Effector memory CD4-positive, alpha-beta T cell (primary cell): ENCODE data around the gene PRKACB.
"Not testable (repeated sequence)": the region's sequence is repeated elsewhere in the genome, so short reads cannot be mapped to it uniquely, and the experiment has no call there.

Experiments
- DNase-seq, 3 donors: peaks; one replicate each; pipeline ENCODE4 v3.0.0-alpha.2; 2020
- H3K27ac ChIP-seq: 2 replicates; pipeline ENCODE4 v1.7.0; 2013; ENCODE audit warnings: mild to moderate bottlenecking, low read length, moderate library complexity; ENCODE audit not compliant: insufficient read depth, poor library complexity, severe bottlenecking
- H3K27me3 ChIP-seq: replicated peaks from 2 replicates; pipeline ENCODE4 v1.7.0; 2013; ENCODE audit warnings: mild to moderate bottlenecking, low read length; ENCODE audit not compliant: insufficient read depth, control insufficient read depth, poor library complexity, severe bottlenecking
- H3K36me3 ChIP-seq: 2 replicates; pipeline ENCODE4 v1.7.0; 2013; ENCODE audit warnings: mild to moderate bottlenecking, low read length, moderate library complexity; ENCODE audit not compliant: control insufficient read depth, insufficient read depth
- H3K4me1 ChIP-seq: 2 replicates; pipeline ENCODE4 v1.7.0; 2013; ENCODE audit warnings: low read length, mild to moderate bottlenecking; ENCODE audit not compliant: control insufficient read depth, insufficient read depth, poor library complexity, severe bottlenecking
- H3K4me3 ChIP-seq: 2 replicates; pipeline ENCODE4 v1.7.0; 2013; ENCODE audit warnings: low read length, low read depth, mild to moderate bottlenecking; ENCODE audit not compliant: insufficient read depth, poor library complexity, severe bottlenecking
- H3K9me3 ChIP-seq: 2 replicates; pipeline ENCODE4 v1.7.0; 2013; ENCODE audit warnings: mild to moderate bottlenecking, low read length, moderate library complexity; ENCODE audit not compliant: control insufficient read depth

The PRKACB gene

DNA sequence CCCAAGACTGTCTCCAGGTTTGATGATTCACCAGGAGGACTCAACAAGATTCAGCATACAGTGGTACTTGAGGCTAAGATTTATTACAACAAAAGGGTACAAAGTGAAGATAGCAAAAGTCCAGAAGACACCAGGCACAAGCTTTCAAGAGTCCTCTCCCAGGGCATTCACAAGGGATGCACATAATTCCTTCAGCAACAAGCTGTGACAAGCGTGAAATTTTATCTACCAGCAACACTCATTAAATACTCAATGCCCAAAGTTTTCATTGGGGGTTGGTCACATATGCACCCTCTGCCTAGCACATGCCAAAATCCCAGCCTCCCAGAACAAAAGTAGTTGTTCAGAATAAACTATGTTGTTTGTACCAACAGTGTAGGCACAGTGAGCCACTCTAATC, 62.3 kb downstream of the PRKACB start:
- Histone ChIP-seq H3K36me3 (peaks cover 9% of the 10 kb centered on the region), H3K4me1 (no peaks in the 10 kb centered on the region), H3K27ac (no peak overlapping the region), H3K9me3 (no peaks in the 10 kb centered on the region), H3K4me3 (no peak overlapping the region), H3K27me3 (no peaks in the 10 kb centered on the region)
- no peak for DNase-seq

DNA sequence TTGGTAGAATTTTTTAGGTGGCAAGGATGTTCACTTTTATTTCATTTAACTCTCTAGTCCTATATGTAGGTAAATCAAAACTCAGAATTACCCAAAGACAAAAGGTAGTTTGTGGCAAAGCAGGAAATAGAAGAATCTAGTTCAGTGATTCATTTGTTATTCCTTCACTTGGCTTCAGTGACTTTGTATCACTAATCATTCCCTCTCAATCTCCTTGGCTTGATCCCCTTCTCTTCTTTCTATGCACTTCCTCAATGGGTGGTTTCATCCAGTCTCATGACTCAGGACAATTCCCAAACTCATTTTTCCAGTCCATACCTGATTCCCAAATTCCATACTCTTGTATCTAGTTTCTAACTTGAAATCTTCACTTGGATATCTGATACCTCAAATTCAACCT, 64.9 kb downstream of the PRKACB start:
- no peak for DNase-seq
- H3K9me3 ChIP-seq = no peaks in the 10 kb centered on the region
- H3K27me3 ChIP-seq = no peaks in the 10 kb centered on the region
- no peak overlapping the region for H3K4me3 ChIP-seq
- H3K27ac ChIP-seq = no peak overlapping the region
- peaks cover 5% of the 10 kb centered on the region for H3K36me3 ChIP-seq
- H3K4me1 ChIP-seq = no peaks in the 10 kb centered on the region

- Histone ChIP-seq H3K9me3 (no peaks in the 10 kb centered on the region), H3K4me3 (no peak overlapping the region), H3K4me1 (no peaks in the 10 kb centered on the region), H3K36me3 (peaks cover 19% of the 10 kb centered on the region), H3K27ac (no peak overlapping the region), H3K27me3 (no peaks in the 10 kb centered on the region)
- DNase-seq = no peak
Measured at GRCh38 chr1:84214115-84214956, 70.3 kb downstream of the PRKACB start.

DNA sequence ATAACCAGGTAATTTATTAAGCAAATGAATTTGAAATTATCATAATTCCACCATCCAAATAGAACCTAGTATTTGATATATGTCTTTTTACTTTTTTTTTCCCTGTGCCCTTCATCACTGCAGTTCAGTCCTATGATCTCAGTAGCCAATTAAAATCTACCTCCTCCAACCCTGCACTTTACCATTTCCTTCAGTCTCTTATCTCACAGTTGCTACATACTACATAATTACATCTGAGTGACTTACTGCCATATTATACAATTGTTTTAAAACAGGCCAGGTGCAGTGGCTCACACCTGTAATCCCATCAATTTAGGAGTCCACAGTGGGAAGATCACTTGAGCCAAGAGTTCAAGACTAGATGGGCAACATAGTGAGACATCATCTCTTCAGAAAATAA, 73.2 kb downstream of the PRKACB start:
- peaks cover 30% of the 10 kb centered on the region for H3K36me3 ChIP-seq
- no peak overlapping the region for H3K27ac ChIP-seq

DNA sequence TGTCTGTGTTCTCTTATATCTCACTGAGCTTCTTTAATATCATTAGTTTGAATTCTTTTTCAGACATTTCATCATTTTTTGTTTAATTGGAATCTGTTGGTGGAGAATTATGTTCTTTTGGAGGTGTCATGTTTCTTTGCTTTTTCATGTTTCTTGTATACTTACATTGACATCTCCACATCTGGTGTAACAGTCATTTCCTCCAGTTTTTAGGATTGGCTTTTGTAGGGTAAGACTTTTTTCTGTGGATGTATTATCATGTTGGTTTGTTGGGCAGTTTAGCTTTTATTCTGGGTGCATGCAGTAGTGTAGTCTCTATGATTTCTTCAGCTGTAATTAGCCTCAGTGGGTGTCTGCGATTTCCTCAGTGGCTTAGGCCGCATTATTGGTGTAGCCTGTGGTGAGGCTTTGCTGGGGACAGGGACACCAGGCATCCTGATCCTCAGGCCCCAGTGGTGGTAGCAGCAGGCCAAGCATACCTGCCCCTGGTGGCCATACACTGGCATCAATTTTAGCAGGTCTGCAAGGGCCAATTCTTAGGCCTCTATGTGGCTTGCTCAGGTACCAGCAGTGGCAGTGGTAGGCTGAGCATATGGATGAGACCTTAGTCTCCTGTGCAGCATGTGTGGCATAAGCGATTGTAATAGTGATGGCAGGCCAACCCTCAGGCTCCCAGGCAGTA, 79.8 kb downstream of the PRKACB start:
- H3K36me3 ChIP-seq = peaks cover 20% of the 10 kb centered on the region
- H3K4me1 ChIP-seq = no peaks in the 10 kb centered on the region
- H3K9me3 ChIP-seq = no peaks in the 10 kb centered on the region
- H3K27ac ChIP-seq = no peak overlapping the region
- H3K27me3 ChIP-seq = no peaks in the 10 kb centered on the region
- no peak overlapping the region for H3K4me3 ChIP-seq
- DNase-seq = no peak

More for the DNA sequence above, 73.2 kb downstream of the PRKACB start:
- Histone ChIP-seq H3K4me3 (no peak overlapping the region), H3K4me1 (no peaks in the 10 kb centered on the region), H3K9me3 (no peaks in the 10 kb centered on the region), H3K27me3 (no peaks in the 10 kb centered on the region)
- DNase-seq = no peak

DNA sequence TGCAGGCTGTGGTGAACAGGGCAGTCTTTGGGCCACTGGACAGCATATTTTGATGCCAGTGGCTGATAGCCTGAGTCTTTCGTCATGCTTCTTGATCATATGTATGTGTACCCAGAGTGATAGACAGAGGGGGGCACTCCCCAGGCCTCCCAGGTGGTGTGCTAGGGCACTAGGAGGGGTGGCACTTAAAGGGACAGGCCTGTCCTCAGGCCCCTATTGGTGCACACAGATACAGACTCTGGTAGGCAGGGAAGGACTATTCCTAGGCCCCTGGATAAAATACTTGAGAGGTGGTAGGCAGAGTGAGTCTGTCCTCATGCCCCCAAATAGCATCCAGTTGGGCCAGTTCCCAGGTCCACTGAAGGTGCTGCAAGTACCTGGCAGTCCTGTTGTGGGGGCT, 80.8 kb downstream of the PRKACB start:
- Histone ChIP-seq H3K4me3 (no peak overlapping the region), H3K27ac (no peak overlapping the region), H3K4me1 (no peaks in the 10 kb centered on the region), H3K27me3 (no peaks in the 10 kb centered on the region), H3K36me3 (peaks cover 16% of the 10 kb centered on the region), H3K9me3 (no peaks in the 10 kb centered on the region)
- no peak for DNase-seq

GRCh38 chr1:84225646-84226045, 81.6 kb downstream of the PRKACB start:
- DNase-seq = no peak
- no peaks in the 10 kb centered on the region for H3K27me3 ChIP-seq
- no peak overlapping the region for H3K4me3 ChIP-seq
- peaks cover 11% of the 10 kb centered on the region for H3K36me3 ChIP-seq
- no peaks in the 10 kb centered on the region for H3K9me3 ChIP-seq
- no peak overlapping the region for H3K27ac ChIP-seq
- H3K4me1 ChIP-seq = no peaks in the 10 kb centered on the region

GRCh38 chr1:84232676-84233075, 88.6 kb downstream of the PRKACB start:
- not testable (repeated sequence) for DNase-seq, H3K9me3 ChIP-seq, H3K4me3 ChIP-seq, H3K27me3 ChIP-seq, H3K27ac ChIP-seq, H3K4me1 ChIP-seq
- peaks cover 19% of the 10 kb centered on the region for H3K36me3 ChIP-seq

GRCh38 chr1:84236256-84236655, 92.2 kb downstream of the PRKACB start:
- Histone ChIP-seq H3K27me3 (no peaks in the 10 kb centered on the region), H3K4me1 (no peaks in the 10 kb centered on the region), H3K36me3 (peaks cover 32% of the 10 kb centered on the region), H3K4me3 (no peak overlapping the region), H3K9me3 (no peaks in the 10 kb centered on the region), H3K27ac (no peak overlapping the region)
- no peak for DNase-seq

DNA sequence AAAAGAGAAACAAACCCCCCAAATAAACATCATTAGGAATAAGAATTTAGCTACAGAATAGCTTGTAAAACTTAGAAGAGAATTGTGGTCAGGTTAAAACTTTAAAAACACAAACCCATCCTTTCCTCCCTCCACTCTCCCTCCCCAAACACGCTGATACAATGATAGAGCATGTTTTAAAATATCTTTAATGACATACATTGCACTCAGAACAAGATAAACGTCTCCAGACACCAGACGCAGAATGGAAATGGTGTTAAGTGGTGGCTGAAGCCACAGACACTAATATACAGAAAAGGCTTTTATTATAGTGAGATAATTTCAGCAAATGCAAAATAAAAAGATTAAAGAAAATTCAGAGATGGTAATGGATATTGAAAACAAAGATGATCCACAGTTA, 98.6 kb downstream of the PRKACB start:
- Histone ChIP-seq H3K4me3 (no peak overlapping the region), H3K9me3 (no peaks in the 10 kb centered on the region), H3K36me3 (peaks cover 13% of the 10 kb centered on the region), H3K27me3 (no peaks in the 10 kb centered on the region), H3K4me1 (no peaks in the 10 kb centered on the region), H3K27ac (no peak overlapping the region)
- DNase-seq = no peak
